ENCODE measurements around the gene LRPAP1. TPM values are rescaled to one million over a fixed set of nuclear protein-coding genes. Genes with fewer than 3 reads are reported as not detected.

The LRPAP1 gene
- total RNA-seq, 4 donors from 2014 or later: 65.0 to 131 (median 100) TPM

DNA sequence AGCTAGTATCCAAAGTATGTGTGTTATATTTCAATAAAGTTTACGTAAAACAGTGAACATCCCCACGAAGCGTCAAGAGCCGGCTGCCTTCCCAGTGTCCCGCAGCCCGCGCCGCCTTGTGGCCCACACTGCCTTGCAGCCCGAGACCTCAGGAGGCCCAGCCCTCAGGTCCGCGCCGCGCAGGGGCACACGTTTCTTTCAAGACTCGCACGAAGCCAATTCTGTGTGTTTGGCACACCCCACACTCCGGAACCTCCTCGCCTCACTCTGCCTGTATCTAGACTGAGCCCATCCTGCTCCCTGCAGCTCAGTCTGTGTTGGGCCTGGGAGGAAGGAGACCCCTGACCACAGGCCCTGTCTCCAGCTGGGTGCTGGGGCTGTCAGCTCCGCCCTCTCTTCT, 5.8 kb downstream of the LRPAP1 start:
- Histone ChIP-seq H3K27me3 (no peaks in the 10 kb centered on the region), H3K4me1 (peaks cover 13 to 15% of the 10 kb centered on the region in 2 donors), H3K9me3 (no peaks in the 10 kb centered on the region), H3K27ac (no peak overlapping the region), H3K4me3 (no peak overlapping the region), H3K36me3 (peaks cover 0 to 33% of the 10 kb centered on the region in 2 donors)
- TF ChIP-seq, protein P1, sequence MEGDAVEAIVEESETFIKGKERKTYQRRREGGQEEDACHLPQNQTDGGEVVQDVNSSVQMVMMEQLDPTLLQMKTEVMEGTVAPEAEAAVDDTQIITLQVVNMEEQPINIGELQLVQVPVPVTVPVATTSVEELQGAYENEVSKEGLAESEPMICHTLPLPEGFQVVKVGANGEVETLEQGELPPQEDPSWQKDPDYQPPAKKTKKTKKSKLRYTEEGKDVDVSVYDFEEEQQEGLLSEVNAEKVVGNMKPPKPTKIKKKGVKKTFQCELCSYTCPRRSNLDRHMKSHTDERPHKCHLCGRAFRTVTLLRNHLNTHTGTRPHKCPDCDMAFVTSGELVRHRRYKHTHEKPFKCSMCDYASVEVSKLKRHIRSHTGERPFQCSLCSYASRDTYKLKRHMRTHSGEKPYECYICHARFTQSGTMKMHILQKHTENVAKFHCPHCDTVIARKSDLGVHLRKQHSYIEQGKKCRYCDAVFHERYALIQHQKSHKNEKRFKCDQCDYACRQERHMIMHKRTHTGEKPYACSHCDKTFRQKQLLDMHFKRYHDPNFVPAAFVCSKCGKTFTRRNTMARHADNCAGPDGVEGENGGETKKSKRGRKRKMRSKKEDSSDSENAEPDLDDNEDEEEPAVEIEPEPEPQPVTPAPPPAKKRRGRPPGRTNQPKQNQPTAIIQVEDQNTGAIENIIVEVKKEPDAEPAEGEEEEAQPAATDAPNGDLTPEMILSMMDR (IDR thresholded peaks at IDR 0.05 in 4 of 5, conservative IDR thresholded peaks at IDR 0.05 in 1 of 5): no peak
- TF ChIP-seq POLR2A (IDR thresholded peaks at IDR 0.05): no peak
- in situ Hi-C loops (cut with MboI; ENCODE audit: low sequenced_read_pairs in 4 of 4) (no loop called here), intact Hi-C loops (cut with DNase I; ENCODE audit: low total_unique reads) (no loop called here)
- DNase-seq (no peak), ATAC-seq (no peak)

DNA sequence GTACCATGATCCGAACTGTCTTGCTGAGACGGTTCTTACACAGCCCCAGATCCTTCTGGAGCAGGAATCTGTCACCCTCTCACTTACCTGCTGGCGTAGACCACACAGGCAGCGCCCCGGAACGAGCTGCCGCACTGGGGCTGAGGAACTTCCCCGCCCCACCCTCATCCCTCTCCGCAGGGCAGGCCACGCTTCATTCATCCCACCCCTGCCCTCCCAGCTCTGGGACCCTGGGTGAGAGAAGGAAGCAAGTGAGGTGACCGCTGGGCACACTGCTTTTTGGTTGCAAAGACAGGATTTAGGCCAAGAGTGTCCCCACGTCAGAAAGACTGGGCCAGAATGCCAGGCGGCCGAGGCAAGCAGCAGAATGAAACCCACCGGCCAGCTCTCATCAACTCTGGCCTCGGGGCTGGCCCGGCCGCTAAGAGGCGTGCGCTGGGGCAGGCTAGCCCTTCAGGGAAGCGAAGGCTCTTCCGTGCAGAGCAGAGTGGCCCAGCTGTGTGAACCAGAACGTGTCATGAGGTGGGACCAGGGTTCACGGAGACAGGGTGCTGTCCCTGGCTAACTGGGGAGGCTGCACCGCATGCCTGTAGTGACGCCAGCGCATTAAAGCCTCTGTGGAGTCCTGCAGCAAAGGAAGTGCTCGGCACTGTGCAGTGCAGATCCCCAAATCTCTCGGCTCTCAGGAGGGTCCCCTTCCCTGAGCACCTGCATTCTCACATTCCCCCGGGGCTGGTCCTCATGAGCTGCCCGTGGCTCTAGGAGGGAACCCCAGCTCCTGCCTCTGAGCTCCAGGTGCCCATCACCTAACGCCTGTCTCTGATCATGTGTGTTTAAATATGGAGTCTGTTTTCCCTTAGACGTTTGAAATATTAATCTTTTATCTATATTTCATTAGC, 6.4 kb downstream of the LRPAP1 start:
- in situ Hi-C loops (cut with MboI; ENCODE audit: low sequenced_read_pairs in 4 of 4): no loop called here
- peaks cover 6 to 8% of the 10 kb centered on the region in 2 donors for H3K4me1 ChIP-seq
- H3K27me3 ChIP-seq: no peaks in the 10 kb centered on the region
- TF ChIP-seq POLR2A (IDR thresholded peaks at IDR 0.05): no peak
- TF ChIP-seq, protein P1 (IDR thresholded peaks at IDR 0.05 in 4 of 5, conservative IDR thresholded peaks at IDR 0.05 in 1 of 5): no peak
- no peak overlapping the region for H3K4me3 ChIP-seq
- ATAC-seq (no peak), DNase-seq (no peak)
- H3K27ac ChIP-seq: no peak overlapping the region
- peaks cover 0 to 40% of the 10 kb centered on the region in 2 donors for H3K36me3 ChIP-seq
- no peaks in the 10 kb centered on the region for H3K9me3 ChIP-seq
- intact Hi-C loops (cut with DNase I; ENCODE audit: low total_unique reads): no loop called here

DNA sequence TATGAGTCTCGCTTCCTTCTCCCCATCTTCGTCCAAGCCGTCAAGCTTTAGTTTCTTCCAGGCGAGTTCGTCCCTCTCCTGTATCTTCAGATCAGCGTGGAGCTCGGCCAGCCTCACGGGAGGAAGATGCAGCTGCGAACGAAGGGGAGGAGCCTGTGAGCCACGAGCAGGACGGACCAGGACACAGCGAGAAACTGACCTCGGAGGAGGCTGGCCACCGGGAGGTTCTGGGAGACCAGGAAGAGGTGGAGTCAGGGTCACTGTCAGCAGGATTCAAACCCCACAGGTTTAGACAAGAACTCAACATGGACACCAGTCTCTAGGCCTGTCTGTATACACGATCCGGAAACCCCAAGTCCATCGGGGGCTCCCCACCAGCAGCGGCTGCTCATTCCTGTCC, 7.3 kb downstream of the LRPAP1 start:
- Histone ChIP-seq H3K27me3 (no peaks in the 10 kb centered on the region), H3K36me3 (peaks cover 0 to 48% of the 10 kb centered on the region in 2 donors)

DNA sequence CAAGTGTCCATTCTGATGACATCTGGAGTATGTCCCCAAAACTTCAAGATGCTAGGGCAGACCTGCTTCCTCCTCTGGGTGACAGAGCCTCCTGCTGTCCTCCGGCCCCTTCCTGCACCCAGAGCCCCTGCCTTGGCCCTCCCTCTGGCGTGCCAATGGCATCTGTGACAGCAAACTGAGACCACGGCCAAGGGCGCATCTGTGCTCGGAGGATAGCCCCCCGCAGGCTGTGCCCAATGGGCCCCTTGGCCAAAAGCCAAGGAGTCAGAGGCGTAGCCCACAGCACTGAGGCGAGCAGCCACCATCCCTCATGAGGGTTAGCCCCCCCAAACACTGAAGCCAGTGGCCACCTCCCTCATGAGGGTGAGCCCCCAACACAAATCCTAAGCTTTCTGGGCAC, 7.9 kb downstream of the LRPAP1 start:
- no peak overlapping the region for H3K4me3 ChIP-seq
- no peak for ATAC-seq
- in situ Hi-C loops (cut with MboI; ENCODE audit: low sequenced_read_pairs in 4 of 4): no loop called here
- TF ChIP-seq, protein P1 (IDR thresholded peaks at IDR 0.05 in 4 of 5, conservative IDR thresholded peaks at IDR 0.05 in 1 of 5): no peak
- TF ChIP-seq POLR2A (IDR thresholded peaks at IDR 0.05): no peak
- no peaks in the 10 kb centered on the region for H3K4me1 ChIP-seq
- intact Hi-C loops (cut with DNase I; ENCODE audit: low total_unique reads): no loop called here
- no peaks in the 10 kb centered on the region for H3K9me3 ChIP-seq
- no peaks in the 10 kb centered on the region for H3K27me3 ChIP-seq
- H3K27ac ChIP-seq: no peak overlapping the region
- H3K36me3 ChIP-seq: peaks cover 0 to 54% of the 10 kb centered on the region in 2 donors
- DNase-seq: no peak

More for the DNA sequence above, 7.3 kb downstream of the LRPAP1 start:
- ATAC-seq (no peak), DNase-seq (no peak)
- Histone ChIP-seq H3K4me3 (no peak overlapping the region), H3K27ac (no peak overlapping the region), H3K4me1 (no peaks in the 10 kb centered on the region), H3K9me3 (no peaks in the 10 kb centered on the region)
- intact Hi-C loops (cut with DNase I; ENCODE audit: low total_unique reads): no loop called here
- TF ChIP-seq, protein P1 (IDR thresholded peaks at IDR 0.05 in 4 of 5, conservative IDR thresholded peaks at IDR 0.05 in 1 of 5): no peak
- no peak for TF ChIP-seq POLR2A (IDR thresholded peaks at IDR 0.05)
- in situ Hi-C loops (cut with MboI; ENCODE audit: low sequenced_read_pairs in 4 of 4): no loop called here
